Type B pancreatic cell (in vitro differentiated cells): ENCODE results near the gene SKIDA1. TPM values are rescaled to one million over a fixed set of nuclear protein-coding genes. Genes with fewer than 3 reads are reported as not detected.
"Not testable (repeated sequence)": the region's sequence is repeated elsewhere in the genome, so short reads cannot be mapped to it uniquely, and the experiment has no call there.

Experiments
- DNase-seq: peaks from one replicate; pipeline ENCODE4 v3.0.0; 2021; ENCODE audit warnings: mixed read lengths; ENCODE audit not compliant: unreplicated experiment; ENCODE audit errors: extremely low spot score
- H3K27ac Mint-ChIP-seq: 2 replicates; pipeline ENCODE4 v1.8.0; 2021; ENCODE audit warnings: mild to moderate bottlenecking, mixed read lengths
- H3K27me3 Mint-ChIP-seq: 2 replicates; pipeline ENCODE4 v1.8.0; 2021; ENCODE audit warnings: mixed read lengths
- H3K36me3 Mint-ChIP-seq: 2 replicates; pipeline ENCODE4 v1.8.0; 2021; ENCODE audit warnings: mixed read lengths
- H3K4me1 Mint-ChIP-seq: one replicate; pipeline ENCODE4 v1.8.0; 2021; ENCODE audit warnings: mixed read lengths; ENCODE audit not compliant: unreplicated experiment
- H3K4me3 Mint-ChIP-seq: 2 replicates; pipeline ENCODE4 v1.8.0; 2021; ENCODE audit warnings: mild to moderate bottlenecking, mixed read lengths
- H3K9me3 Mint-ChIP-seq: 2 replicates; pipeline ENCODE4 v1.8.0; 2021; ENCODE audit warnings: mixed read lengths
- CTCF ChIP-seq: fragments of 200-600 bp; sonication (generic); conservative IDR thresholded peaks from 2 replicates; pipeline ENCODE4 v1.5.0; 2021; ENCODE audit warnings: antibody characterized with exemption, mild to moderate bottlenecking
- long read RNA-seq: library from polyadenylated mRNA; unstranded; transcript quantifications from one replicate; pipeline ENCODE4 v2.0.0, GENCODE V29; 2020
- total RNA-seq: library from RNA; stranded (reverse); gene quantifications from 2 replicates; pipeline ENCODE4 v1.2.1, GENCODE V29; 2021; ENCODE audit warnings: low replicate concordance

SKIDA1 gene
- total RNA-seq, result 9.6 and 24.3 TPM in 2 replicates
- long read RNA-seq, full-length matches to known transcripts, result 1 of 2 reads
- long read RNA-seq, partial matches to known transcripts, result 0 of 2 reads
- long read RNA-seq, other reads (novel, unspliced or antisense), result 1 of 2 reads

- H3K27me3 Mint-ChIP-seq, result peaks cover 6% of the 10 kb centered on the region
- H3K9me3 Mint-ChIP-seq, result no peaks in the 10 kb centered on the region
- peak; percentile 94 for DNase-seq
- no peaks in the 10 kb centered on the region for H3K36me3 Mint-ChIP-seq
- TF ChIP-seq CTCF, result no peak
- peak within 1 kb of the TSS; percentile 96 for H3K27ac Mint-ChIP-seq
- peaks cover 47% of the 10 kb centered on the region for H3K4me1 Mint-ChIP-seq
- H3K4me3 Mint-ChIP-seq, result peak within 1 kb of the TSS; percentile 97
These were observed at the start of gene SKIDA1 for GRCh38 chr10:21525367-21526187. SKIDA1 (minus strand) TSS chr10:21525682; CDS start chr10:21517822, 7,860 bp downstream.

GRCh38 chr10:21574514-21574913 lies 49.0 kb upstream of the SKIDA1 start:
- not testable (repeated sequence) for H3K9me3 Mint-ChIP-seq, DNase-seq, H3K27ac Mint-ChIP-seq, H3K27me3 Mint-ChIP-seq, H3K4me3 Mint-ChIP-seq
- peaks cover 36% of the 10 kb centered on the region for H3K36me3 Mint-ChIP-seq
- peaks cover 18% of the 10 kb centered on the region for H3K4me1 Mint-ChIP-seq

GRCh38 chr10:21572578-21572977 lies 47.1 kb upstream of the SKIDA1 start:
- Mint-ChIP-seq H3K27me3 (no peaks in the 10 kb centered on the region), H3K27ac (no peak overlapping the region), H3K4me1 (peaks cover 13% of the 10 kb centered on the region), H3K9me3 (peaks cover 4% of the 10 kb centered on the region), H3K4me3 (no peak overlapping the region), H3K36me3 (peaks cover 31% of the 10 kb centered on the region)
- no peak for TF ChIP-seq CTCF
- no peak for DNase-seq

- no peaks in the 10 kb centered on the region for H3K9me3 Mint-ChIP-seq
- peaks cover 19% of the 10 kb centered on the region for H3K4me1 Mint-ChIP-seq
- no peak overlapping the region for H3K4me3 Mint-ChIP-seq
- H3K27me3 Mint-ChIP-seq, result no peaks in the 10 kb centered on the region
- no peak for DNase-seq
- H3K27ac Mint-ChIP-seq, result peak overlapping the region; percentile 24
- TF ChIP-seq CTCF, result no peak
- H3K36me3 Mint-ChIP-seq, result peaks cover 31% of the 10 kb centered on the region
These were observed 45.5 kb upstream of the SKIDA1 start for GRCh38 chr10:21570761-21571521.

GRCh38 chr10:21558984-21559383 lies 33.5 kb upstream of the SKIDA1 start:
- H3K4me3 Mint-ChIP-seq, DNase-seq, H3K4me1 Mint-ChIP-seq: not testable (repeated sequence)

GRCh38 chr10:21556527-21556926 lies 31.0 kb upstream of the SKIDA1 start:
- peaks cover 51% of the 10 kb centered on the region for H3K36me3 Mint-ChIP-seq

More at GRCh38 chr10:21558984-21559383, 33.5 kb upstream of the SKIDA1 start:
- H3K36me3 Mint-ChIP-seq, result peaks cover 43% of the 10 kb centered on the region
- not testable (repeated sequence) for H3K9me3 Mint-ChIP-seq, H3K27me3 Mint-ChIP-seq, H3K27ac Mint-ChIP-seq

More at GRCh38 chr10:21556527-21556926, 31.0 kb upstream of the SKIDA1 start:
- Mint-ChIP-seq H3K4me3 (no peak overlapping the region), H3K27ac (no peak overlapping the region), H3K4me1 (no peaks in the 10 kb centered on the region), H3K27me3 (no peaks in the 10 kb centered on the region), H3K9me3 (no peaks in the 10 kb centered on the region)
- no peak for TF ChIP-seq CTCF
- peak; percentile 22 for DNase-seq
